K562 (cell line): ENCODE results near the gene MCC. TPM values are rescaled to one million over a fixed set of nuclear protein-coding genes. Genes with fewer than 3 reads are reported as not detected.
"Not testable (repeated sequence)": the region's sequence is repeated elsewhere in the genome, so short reads cannot be mapped to it uniquely, and the experiment has no call there.

ENCODE experiments used
- ATAC-seq: fragments of 200-7000 bp; cut with Tn5 transposase; 3 replicates; pipeline ENCODE4 v1.9.1; 2020; ENCODE audit warnings: moderate library complexity
- BruUV-seq: library from RNA; stranded (reverse); fragments of 400-500 nt; replicated peaks from 2 replicates; lab custom pipeline; 2021; lab: Mats Ljungman, UMichigan
- CTCF ChIA-PET: fragments of 300-600 bp; formaldehyde crosslinking; extraction: SDS; loops from one replicate; lab custom pipeline; 2021; ENCODE audit warnings: low intra/inter-chr PET ratio; lab: Yijun Ruan, JAX
- POLR2A ChIA-PET: fragments of 300-600, 350-650 bp; sonication (Branson Sonifier 250); formaldehyde crosslinking; extraction: SDS; loops from one replicate; lab custom pipeline; 2021; ENCODE audit warnings: antibody characterized with exemption, inconsistent platforms; lab: Yijun Ruan, JAX
- DNase-seq, 4 experiments: peaks; one replicate each; pipeline versions ENCODE4 v3.0.0 to v3.0.0-alpha.2; 2011 to 2018; ENCODE audit warnings: low spot score in 3 of 4, mixed read lengths in 3 of 4; ENCODE audit errors: extremely low read depth in 1 of 4
- FAIRE-seq: peaks from 2 replicates; lab custom pipeline; 2011; peaks lifted over from hg19 to GRCh38; lab: Jason Lieb, UNC
- H2AFZ ChIP-seq: 2 replicates; pipeline ENCODE4 v1.6.0; 2011; ENCODE audit warnings: low read depth, low read length, control low read depth, inconsistent platforms
- H3K27ac ChIP-seq: fragments of 200-600 bp; 3 replicates; pipeline ENCODE4 v1.8.0; 2011; ENCODE audit warnings: low read depth, mild to moderate bottlenecking, control low read depth, inconsistent platforms, low read length, moderate library complexity, mixed read lengths; ENCODE audit errors: extremely low read depth
- H3K27me3 ChIP-seq, 2 experiments: fragments of 300-600 bp in 1 of 2; 2 replicates in 1 of 2; 3 replicates in 1 of 2; pipeline versions ENCODE4 v1.6.0 to v1.8.0; 2011; ENCODE audit warnings: inconsistent platforms in 2 of 2, low read length in 2 of 2, mild to moderate bottlenecking in 1 of 2, mixed read lengths in 1 of 2, moderate library complexity in 1 of 2; ENCODE audit not compliant: control insufficient read depth in 2 of 2, insufficient read depth in 2 of 2
- H3K36me3 ChIP-seq: fragments of 300-600 bp; 3 replicates; pipeline ENCODE4 v1.8.0; 2011; ENCODE audit warnings: mild to moderate bottlenecking, low read length, inconsistent platforms; ENCODE audit not compliant: control insufficient read depth, insufficient read depth
- H3K4me1 ChIP-seq, 2 experiments: fragments of 200-600 bp in 1 of 2; replicated peaks in 1 of 2; 2 replicates in 1 of 2; 3 replicates in 1 of 2; pipeline versions ENCODE4 v1.5.1 to v1.8.0; 2011; ENCODE audit warnings: inconsistent platforms in 2 of 2, low read length in 2 of 2, mild to moderate bottlenecking in 1 of 2, mixed read lengths in 1 of 2, moderate library complexity in 1 of 2; ENCODE audit not compliant: control insufficient read depth in 2 of 2, insufficient read depth in 2 of 2
- H3K4me2 ChIP-seq: 2 replicates; pipeline ENCODE4 v1.6.1; 2011; ENCODE audit warnings: low read length, control low read depth, inconsistent platforms, mixed read lengths; ENCODE audit not compliant: insufficient read depth
- H3K4me3 ChIP-seq: fragments of 200-600 bp; sonication (generic), shearing (Covaris generic); 2 replicates; pipeline ENCODE4 v1.5.1; 2016; ENCODE audit warnings: control low read depth, inconsistent platforms
- H3K79me2 ChIP-seq: fragments of 200-600 bp; 3 replicates; pipeline ENCODE4 v1.8.0; 2011; ENCODE audit warnings: low read length, inconsistent platforms; ENCODE audit not compliant: control insufficient read depth, insufficient read depth
- H3K9ac ChIP-seq, 2 experiments: 2 replicates each; pipeline versions ENCODE4 v1.6.0 to v1.6.1; 2011; ENCODE audit warnings: low read depth in 2 of 2, low read length in 2 of 2, control low read depth in 1 of 2, inconsistent platforms in 1 of 2, mild to moderate bottlenecking in 1 of 2, mixed read lengths in 1 of 2; ENCODE audit not compliant: insufficient read depth in 1 of 2
- H3K9me1 ChIP-seq: one replicate; pipeline ENCODE4 v1.6.0; 2011; ENCODE audit warnings: inconsistent platforms, mild to moderate bottlenecking, low read length, moderate library complexity; ENCODE audit not compliant: control insufficient read depth, insufficient read depth
- H3K9me3 ChIP-seq: replicated peaks from 2 replicates; pipeline ENCODE4 v1.5.1; 2011; ENCODE audit warnings: low read depth, low read length, inconsistent platforms; ENCODE audit not compliant: control insufficient read depth, insufficient read depth
- H4K20me1 ChIP-seq: replicated peaks from 2 replicates; pipeline ENCODE4 v1.6.1; 2011; ENCODE audit warnings: low read length, inconsistent platforms, mixed read lengths; ENCODE audit not compliant: control insufficient read depth, insufficient read depth
- HDAC3 ChIP-seq: fragments of 450-650 bp; IDR thresholded peaks from 2 replicates; pipeline ENCODE4 v1.6.1; 2018; ENCODE audit warnings: borderline replicate concordance, mild to moderate bottlenecking, moderate library complexity; ENCODE audit not compliant: partially characterized antibody
- RAD51 ChIP-seq: fragments of 450-650 bp; IDR thresholded peaks from 2 replicates; pipeline ENCODE4 v1.7.1; 2016; ENCODE audit warnings: low read depth, mild to moderate bottlenecking, borderline replicate concordance
- RBM17 ChIP-seq: fragments of 200-400 bp; formaldehyde crosslinking; IDR thresholded peaks from 2 replicates; pipeline ENCODE4 v1.6.1; 2017; ENCODE audit warnings: low read depth, mild to moderate bottlenecking, low read length, borderline replicate concordance
- ZNF507 ChIP-seq: conservative IDR thresholded peaks from 2 replicates; pipeline ENCODE4 v1.6.1; 2017; ENCODE audit warnings: missing genetic modification characterization, missing compliant biosample characterization
- ZNF764 ChIP-seq: fragments of 250-450 bp; sonication (Bioruptor Pico); IDR thresholded peaks from 2 replicates; pipeline ENCODE4 v1.4.0; 2020; ENCODE audit warnings: low read depth, mild to moderate bottlenecking, moderate library complexity
- WGBS: fragments of 100-300 bp; shearing (Covaris generic); methylation state at CpG from one replicate; pipeline ENCODE4 v1.1.6; 2016; ENCODE audit warnings: low coverage, mixed read lengths; ENCODE audit not compliant: insufficient coverage; ENCODE audit errors: missing lambda C conversion rate; 5-methylcytosine and 5-hydroxymethylcytosine counted together
- in situ Hi-C: fragments of 300-500 bp; cut with MboI; formaldehyde crosslinking; loops from 4 replicates; pipeline ENCODE4 v1.15.0; 2018; ENCODE audit warnings: inconsistent platforms, mixed read lengths
- intact Hi-C: fragments of 100-400 bp; cut with micrococcal nuclease; formaldehyde crosslinking; loops from 2 replicates; pipeline ENCODE4 v1.14.2; 2022
- polyA plus RNA-seq, 8 experiments: library from polyadenylated mRNA; depleted of rRNA in 4 of 8; stranded (reverse) in 5 of 8; unstranded in 3 of 8; fragments of >200 nt; fragmentation: Nextera tagmentation in 2 of 8; fragmentation: Illumina TruSeq in 1 of 8; extraction: Ambion mirVana in 2 of 8; extraction: Trizol in 1 of 8; gene quantifications; 2 replicates each; pipeline versions ENCODE4 v1.2.1 to v1.2.3, GENCODE V29; 2011 to 2014; ENCODE audit warnings: inconsistent platforms in 1 of 8, missing spikeins in 1 of 8
- total RNA-seq, 7 experiments: library from RNA; depleted of rRNA in 6 of 7; stranded (reverse); fragments of >200 nt in 6 of 7; fragmentation: Illumina TruSeq in 2 of 7; extraction: Trizol in 2 of 7; gene quantifications; 2 replicates each; pipeline versions ENCODE4 v1.2.1 to v1.2.3, GENCODE V29; 2011 to 2021; ENCODE audit warnings: low replicate concordance in 1 of 7
- TF ChIP-seq, protein P1 (sequence below): IDR thresholded peaks from 2 replicates; pipeline ENCODE4 v1.6.1; 2011; ENCODE audit warnings: borderline replicate concordance, low read depth, mild to moderate bottlenecking, moderate library complexity, low read length; ENCODE audit not compliant: insufficient read depth, poor library complexity, severe bottlenecking
- TF ChIP-seq, protein P2 (sequence below): fragments of 450-650 bp; IDR thresholded peaks from 2 replicates; pipeline ENCODE4 v1.6.1; 2016
- TF ChIP-seq, protein P3 (sequence below): sonication (generic); formaldehyde crosslinking; IDR thresholded peaks from 2 replicates; pipeline ENCODE4 v1.8.1; 2023; ENCODE audit warnings: mild to moderate bottlenecking, missing genetic modification reagents, moderate library complexity
- TF ChIP-seq, protein P4 (sequence below): fragments of 250-450 bp; sonication (Bioruptor Pico); IDR thresholded peaks from 2 replicates; pipeline ENCODE4 v1.8.0; 2022; ENCODE audit warnings: moderate library complexity, mild to moderate bottlenecking, inconsistent platforms

The MCC gene
- total and polyA plus RNA-seq, 9 of the 15 experiments (the other 6 are each of a cell fraction or from before 2014, with no cell fraction given): 0.04 to 0.24 (median 0.06) TPM; not detected in 1

DNA sequence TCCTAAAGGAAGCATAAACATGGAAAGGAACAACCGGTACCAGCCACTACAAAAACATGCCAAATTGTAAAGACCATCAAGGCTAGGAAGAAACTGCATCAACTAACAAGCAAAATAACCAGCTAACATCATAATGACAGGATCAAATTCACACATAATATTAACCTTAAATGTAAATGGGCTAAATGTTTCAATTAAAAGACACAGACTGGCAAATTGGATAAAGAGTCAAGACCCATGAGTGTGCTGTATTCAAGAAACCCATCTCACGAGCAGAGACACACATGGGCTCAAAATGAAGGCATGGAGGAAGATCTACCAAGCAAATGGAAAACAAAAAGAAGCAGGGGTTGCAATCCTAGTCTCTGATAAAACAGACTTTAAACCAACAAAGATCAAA is 411.6 kb downstream of the MCC start:
- H3K9me1 ChIP-seq, H3K27me3 ChIP-seq, H3K9ac ChIP-seq, H3K4me3 ChIP-seq, H4K20me1 ChIP-seq, H3K79me2 ChIP-seq, intact Hi-C loops, CTCF ChIA-PET, BruUV-seq, H3K27ac ChIP-seq, in situ Hi-C loops, H3K4me2 ChIP-seq, DNase-seq, H3K36me3 ChIP-seq, H3K9me3 ChIP-seq, ATAC-seq, FAIRE-seq, POLR2A ChIA-PET, H2AFZ ChIP-seq: not testable (repeated sequence)
- peaks cover 10 to 11% of the 10 kb centered on the region in 2 experiments; a peak in 4 of 5 replicates for H3K4me1 ChIP-seq
- 0% methylated on average over 2 of the region's 2 CpGs for WGBS
- TF ChIP-seq ZNF507 (tag): peak; percentile 72

DNA sequence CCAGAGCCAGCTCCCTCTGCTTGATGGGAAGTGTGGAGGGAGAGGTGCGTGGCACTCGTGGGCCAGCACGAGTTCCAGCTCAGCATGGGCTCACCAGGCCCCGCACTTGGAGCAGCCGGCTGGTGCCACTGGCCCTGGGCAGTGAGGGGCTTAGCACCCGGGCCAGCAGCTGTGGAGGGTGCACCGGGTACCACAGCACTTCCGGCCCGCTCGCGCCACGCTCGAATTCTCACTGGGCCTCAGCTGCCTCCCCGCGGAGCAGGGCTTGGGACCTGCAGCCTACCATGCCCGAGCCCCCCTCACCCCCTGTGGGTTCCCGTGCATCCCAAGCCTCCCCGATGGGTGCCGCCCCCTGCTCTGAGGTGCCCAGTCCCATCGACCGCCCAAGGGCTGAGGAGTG is 413.2 kb downstream of the MCC start:
- Histone ChIP-seq H3K27ac (no peak overlapping the region), H3K79me2 (no peaks in the 10 kb centered on the region), H3K36me3 (no peaks in the 10 kb centered on the region), H3K4me1 (peaks cover 13 to 20% of the 10 kb centered on the region in 2 experiments; a peak in 4 of 5 replicates), H4K20me1 (no peaks in the 10 kb centered on the region), H3K4me2 (no peak overlapping the region), H3K4me3 (no peak overlapping the region), H3K9me3 (peaks cover 2% of the 10 kb centered on the region; the same call in 1 of the 2 replicates), H3K9me1 (no peaks in the 10 kb centered on the region), H2AFZ (no peak overlapping the region), H3K27me3 (no peaks in the 10 kb centered on the region), H3K9ac (no peak overlapping the region)
- 64% methylated on average over 12 of the region's 21 CpGs for WGBS
- FAIRE-seq: no peak
- ChIA-PET POLR2A (interaction anchor here (0.6 to 1.6 kb wide), 2 partner anchors 32 to 123 kb away, joined by 3 to 4 read pairs; no protein-coding TSS in a partner anchor), CTCF (no interaction called here)
- ATAC-seq: no peak
- intact Hi-C loops (no loop called here), in situ Hi-C loops (no loop called here)
- DNase-seq: no peak
- BruUV-seq: no TSS peak
- TF ChIP-seq RBM17 (no peak), ZNF764 (CRISPR knock-in tag) (no peak), HDAC3 (no peak), RAD51 (no peak)
- TF ChIP-seq, protein P1, sequence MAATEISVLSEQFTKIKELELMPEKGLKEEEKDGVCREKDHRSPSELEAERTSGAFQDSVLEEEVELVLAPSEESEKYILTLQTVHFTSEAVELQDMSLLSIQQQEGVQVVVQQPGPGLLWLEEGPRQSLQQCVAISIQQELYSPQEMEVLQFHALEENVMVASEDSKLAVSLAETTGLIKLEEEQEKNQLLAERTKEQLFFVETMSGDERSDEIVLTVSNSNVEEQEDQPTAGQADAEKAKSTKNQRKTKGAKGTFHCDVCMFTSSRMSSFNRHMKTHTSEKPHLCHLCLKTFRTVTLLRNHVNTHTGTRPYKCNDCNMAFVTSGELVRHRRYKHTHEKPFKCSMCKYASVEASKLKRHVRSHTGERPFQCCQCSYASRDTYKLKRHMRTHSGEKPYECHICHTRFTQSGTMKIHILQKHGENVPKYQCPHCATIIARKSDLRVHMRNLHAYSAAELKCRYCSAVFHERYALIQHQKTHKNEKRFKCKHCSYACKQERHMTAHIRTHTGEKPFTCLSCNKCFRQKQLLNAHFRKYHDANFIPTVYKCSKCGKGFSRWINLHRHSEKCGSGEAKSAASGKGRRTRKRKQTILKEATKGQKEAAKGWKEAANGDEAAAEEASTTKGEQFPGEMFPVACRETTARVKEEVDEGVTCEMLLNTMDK: no peak
- TF ChIP-seq, protein P2, sequence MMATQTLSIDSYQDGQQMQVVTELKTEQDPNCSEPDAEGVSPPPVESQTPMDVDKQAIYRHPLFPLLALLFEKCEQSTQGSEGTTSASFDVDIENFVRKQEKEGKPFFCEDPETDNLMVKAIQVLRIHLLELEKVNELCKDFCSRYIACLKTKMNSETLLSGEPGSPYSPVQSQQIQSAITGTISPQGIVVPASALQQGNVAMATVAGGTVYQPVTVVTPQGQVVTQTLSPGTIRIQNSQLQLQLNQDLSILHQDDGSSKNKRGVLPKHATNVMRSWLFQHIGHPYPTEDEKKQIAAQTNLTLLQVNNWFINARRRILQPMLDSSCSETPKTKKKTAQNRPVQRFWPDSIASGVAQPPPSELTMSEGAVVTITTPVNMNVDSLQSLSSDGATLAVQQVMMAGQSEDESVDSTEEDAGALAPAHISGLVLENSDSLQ: no peak
- TF ChIP-seq, protein P3, sequence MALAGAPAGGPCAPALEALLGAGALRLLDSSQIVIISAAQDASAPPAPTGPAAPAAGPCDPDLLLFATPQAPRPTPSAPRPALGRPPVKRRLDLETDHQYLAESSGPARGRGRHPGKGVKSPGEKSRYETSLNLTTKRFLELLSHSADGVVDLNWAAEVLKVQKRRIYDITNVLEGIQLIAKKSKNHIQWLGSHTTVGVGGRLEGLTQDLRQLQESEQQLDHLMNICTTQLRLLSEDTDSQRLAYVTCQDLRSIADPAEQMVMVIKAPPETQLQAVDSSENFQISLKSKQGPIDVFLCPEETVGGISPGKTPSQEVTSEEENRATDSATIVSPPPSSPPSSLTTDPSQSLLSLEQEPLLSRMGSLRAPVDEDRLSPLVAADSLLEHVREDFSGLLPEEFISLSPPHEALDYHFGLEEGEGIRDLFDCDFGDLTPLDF (CRISPR knock-in tag): no peak
- TF ChIP-seq, protein P4, sequence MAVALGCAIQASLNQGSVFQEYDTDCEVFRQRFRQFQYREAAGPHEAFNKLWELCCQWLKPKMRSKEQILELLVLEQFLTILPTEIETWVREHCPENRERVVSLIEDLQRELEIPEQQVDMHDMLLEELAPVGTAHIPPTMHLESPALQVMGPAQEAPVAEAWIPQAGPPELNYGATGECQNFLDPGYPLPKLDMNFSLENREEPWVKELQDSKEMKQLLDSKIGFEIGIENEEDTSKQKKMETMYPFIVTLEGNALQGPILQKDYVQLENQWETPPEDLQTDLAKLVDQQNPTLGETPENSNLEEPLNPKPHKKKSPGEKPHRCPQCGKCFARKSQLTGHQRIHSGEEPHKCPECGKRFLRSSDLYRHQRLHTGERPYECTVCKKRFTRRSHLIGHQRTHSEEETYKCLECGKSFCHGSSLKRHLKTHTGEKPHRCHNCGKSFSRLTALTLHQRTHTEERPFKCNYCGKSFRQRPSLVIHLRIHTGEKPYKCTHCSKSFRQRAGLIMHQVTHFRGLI (CRISPR knock-in tag): no peak
